ENCODE measurements around the gene AK4. TPM values are rescaled to one million over a fixed set of nuclear protein-coding genes. Genes with fewer than 3 reads are reported as not detected.

The AK4 gene
- total and polyA plus RNA-seq, 9 donors, result 1.7 to 25.6 (median 13.2) TPM

DNA sequence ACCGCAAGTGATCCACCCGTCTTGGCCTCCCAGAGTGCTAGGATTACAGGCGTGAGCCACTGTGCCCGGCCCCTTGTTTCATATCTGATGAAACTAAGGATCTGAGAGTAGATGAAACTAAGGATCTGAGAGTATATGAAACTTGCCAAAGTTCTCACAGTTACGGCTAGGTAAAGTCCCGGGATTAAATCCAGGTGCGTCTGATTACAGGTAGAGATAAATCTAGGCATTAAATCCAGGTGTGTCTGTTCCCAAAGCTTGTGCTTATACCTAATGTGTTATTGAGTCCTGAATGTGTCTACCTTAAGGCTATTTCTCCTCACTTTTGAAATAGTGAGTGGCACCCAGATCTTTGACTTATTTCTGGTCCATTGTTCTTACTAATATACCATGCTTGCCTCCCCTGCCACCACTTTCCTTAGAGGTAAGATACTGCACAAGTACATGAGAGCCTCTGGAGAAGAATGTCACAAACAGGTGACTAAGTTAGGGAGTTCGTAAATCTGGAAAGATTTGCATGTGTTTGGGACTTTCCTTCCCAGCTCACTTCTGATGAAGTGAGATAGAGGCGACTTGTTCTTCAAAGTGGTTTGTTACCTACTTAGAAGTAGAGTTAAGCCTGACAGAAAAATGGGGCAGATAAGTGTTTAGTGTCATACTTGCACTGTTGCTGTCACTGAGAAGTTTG lies 66.5 kb downstream of the AK4 start:
- no peaks in the 10 kb centered on the region for H3K36me3 ChIP-seq
- no peak for TF ChIP-seq EP300 (IDR thresholded peaks at IDR 0.05)
- TF ChIP-seq, protein P1, sequence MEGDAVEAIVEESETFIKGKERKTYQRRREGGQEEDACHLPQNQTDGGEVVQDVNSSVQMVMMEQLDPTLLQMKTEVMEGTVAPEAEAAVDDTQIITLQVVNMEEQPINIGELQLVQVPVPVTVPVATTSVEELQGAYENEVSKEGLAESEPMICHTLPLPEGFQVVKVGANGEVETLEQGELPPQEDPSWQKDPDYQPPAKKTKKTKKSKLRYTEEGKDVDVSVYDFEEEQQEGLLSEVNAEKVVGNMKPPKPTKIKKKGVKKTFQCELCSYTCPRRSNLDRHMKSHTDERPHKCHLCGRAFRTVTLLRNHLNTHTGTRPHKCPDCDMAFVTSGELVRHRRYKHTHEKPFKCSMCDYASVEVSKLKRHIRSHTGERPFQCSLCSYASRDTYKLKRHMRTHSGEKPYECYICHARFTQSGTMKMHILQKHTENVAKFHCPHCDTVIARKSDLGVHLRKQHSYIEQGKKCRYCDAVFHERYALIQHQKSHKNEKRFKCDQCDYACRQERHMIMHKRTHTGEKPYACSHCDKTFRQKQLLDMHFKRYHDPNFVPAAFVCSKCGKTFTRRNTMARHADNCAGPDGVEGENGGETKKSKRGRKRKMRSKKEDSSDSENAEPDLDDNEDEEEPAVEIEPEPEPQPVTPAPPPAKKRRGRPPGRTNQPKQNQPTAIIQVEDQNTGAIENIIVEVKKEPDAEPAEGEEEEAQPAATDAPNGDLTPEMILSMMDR (IDR thresholded peaks at IDR 0.05), result no peak
- TF ChIP-seq POLR2A (IDR thresholded peaks at IDR 0.05), result no peak
- H3K9me3 ChIP-seq, result no peaks in the 10 kb centered on the region
- no peaks in the 10 kb centered on the region for H3K27me3 ChIP-seq
- no peak overlapping the region for H3K4me3 ChIP-seq
- no peak for DNase-seq
- no peaks in the 10 kb centered on the region for H3K4me1 ChIP-seq (ENCODE audit: insufficient read depth)
- 92 to 94% (median 92%) methylated on average over 9 of the region's 9 CpGs for WGBS, 3 donors
- intact Hi-C loops (cut with DNase I), result loop anchor here in 3 of 4 donors (5.0 to 10.0 kb wide), 3 partner anchors 370 to 480 kb away; no protein-coding TSS in a partner anchor
- no peak overlapping the region for H3K27ac ChIP-seq

DNA sequence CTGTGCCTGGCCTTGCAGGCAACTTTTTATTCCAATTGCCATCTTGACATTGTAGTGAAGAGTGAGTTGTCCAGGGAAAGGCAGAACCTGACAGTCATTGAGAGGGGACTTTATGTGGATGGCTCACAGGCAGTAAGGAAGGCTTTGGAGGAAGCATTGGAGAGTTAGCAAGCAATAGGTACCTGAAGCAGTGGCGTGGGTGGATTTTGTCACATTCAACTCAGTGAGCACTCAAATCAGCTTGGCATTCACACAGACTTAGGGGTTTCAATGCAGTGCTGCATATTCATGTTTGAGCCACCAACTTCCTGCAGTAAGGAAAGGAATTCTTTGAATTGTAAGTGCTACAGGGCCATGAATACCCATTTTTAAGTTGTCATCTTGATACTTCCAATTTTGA lies 69.0 kb downstream of the AK4 start:
- Histone ChIP-seq H3K4me3 (no peak overlapping the region), H3K9me3 (no peaks in the 10 kb centered on the region), H3K4me1 (ENCODE audit: insufficient read depth) (no peaks in the 10 kb centered on the region), H3K27ac (no peak overlapping the region), H3K27me3 (no peaks in the 10 kb centered on the region), H3K36me3 (no peaks in the 10 kb centered on the region)
- TF ChIP-seq EP300 (IDR thresholded peaks at IDR 0.05), result no peak
- TF ChIP-seq POLR2A (IDR thresholded peaks at IDR 0.05), result no peak
- TF ChIP-seq, protein P1 (IDR thresholded peaks at IDR 0.05), result no peak
- intact Hi-C loops (cut with DNase I), result loop anchor here in 3 of 4 donors (5.0 to 10.0 kb wide), 3 partner anchors 372 to 478 kb away; no protein-coding TSS in a partner anchor
- WGBS, 3 donors, result 90 to 96% (median 91%) methylated on average over 1 of the region's 1 CpG
- DNase-seq, result no peak

DNA sequence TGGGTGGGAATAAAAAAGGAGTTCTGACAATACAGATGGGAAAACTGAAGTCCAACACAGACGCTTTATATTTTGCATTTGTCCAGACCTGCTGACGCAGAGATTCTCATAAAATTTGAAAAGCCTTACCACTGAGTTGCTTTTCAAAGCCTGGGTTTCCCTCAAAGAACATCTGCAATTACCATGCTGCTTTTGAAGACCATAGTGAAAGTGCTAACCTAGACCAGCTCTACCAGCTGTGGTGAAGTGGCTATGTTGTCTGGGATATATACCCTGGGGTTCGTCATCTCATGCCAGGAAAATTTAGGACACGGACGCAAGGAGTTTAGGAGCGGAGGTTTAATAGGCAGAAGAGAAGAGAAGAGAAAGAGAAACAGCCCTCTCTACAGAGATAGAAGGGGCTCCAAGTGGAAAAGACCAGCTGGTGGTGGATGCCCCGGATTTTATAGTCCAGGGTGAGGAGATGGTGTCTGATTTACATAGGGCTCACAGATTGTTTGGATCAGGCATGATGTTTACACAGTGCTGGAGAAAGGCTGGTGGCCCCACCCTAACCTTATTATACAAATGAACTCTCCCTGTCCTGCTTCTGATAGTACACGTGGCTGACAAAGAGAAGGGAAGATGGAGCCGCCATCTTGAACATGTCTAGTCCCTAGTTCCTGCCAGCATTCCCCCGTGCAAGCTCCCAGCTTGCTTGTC lies 73.8 kb downstream of the AK4 start:
- Histone ChIP-seq H3K4me1 (ENCODE audit: insufficient read depth) (no peaks in the 10 kb centered on the region), H3K4me3 (no peak overlapping the region), H3K27me3 (no peaks in the 10 kb centered on the region), H3K36me3 (no peaks in the 10 kb centered on the region), H3K27ac (no peak overlapping the region), H3K9me3 (no peaks in the 10 kb centered on the region)
- intact Hi-C loops (cut with DNase I), result no loop called here
- 75 to 85% (median 80%) methylated on average over 10 of the region's 10 CpGs for WGBS, 3 donors
- TF ChIP-seq POLR2A (IDR thresholded peaks at IDR 0.05) (no peak), EP300 (IDR thresholded peaks at IDR 0.05) (no peak)
- TF ChIP-seq, protein P1 (IDR thresholded peaks at IDR 0.05), result no peak
- DNase-seq, result no peak

DNA sequence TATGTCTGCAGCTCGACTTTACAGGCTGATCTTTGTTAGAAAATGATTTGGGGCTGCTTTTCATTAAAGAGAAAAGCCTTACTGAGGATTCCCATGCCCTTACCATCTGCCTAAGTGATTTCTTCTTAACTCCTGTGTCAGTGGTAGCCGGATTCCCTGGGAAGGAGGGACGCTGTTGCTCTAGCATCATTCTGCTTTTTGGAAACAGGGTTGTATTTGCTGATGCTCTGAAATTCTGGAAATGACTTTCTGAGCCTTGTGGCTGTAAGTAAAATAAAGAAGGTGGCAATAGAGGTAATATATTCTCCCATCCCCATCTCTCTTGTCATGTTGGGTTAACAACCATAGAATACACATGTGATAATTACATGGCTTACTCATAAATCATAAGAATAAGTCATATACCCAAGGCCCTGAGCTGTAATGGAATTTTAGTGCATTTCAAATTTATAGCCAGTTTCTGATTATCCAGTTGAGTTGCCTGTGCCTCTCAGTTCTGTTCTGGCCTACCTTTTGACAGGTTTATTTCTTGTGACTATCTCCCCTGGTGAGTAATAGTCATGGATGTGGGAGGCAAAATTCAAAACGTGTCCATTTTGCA lies 74.4 kb downstream of the AK4 start:
- no peaks in the 10 kb centered on the region for H3K9me3 ChIP-seq
- TF ChIP-seq POLR2A (IDR thresholded peaks at IDR 0.05) (no peak), EP300 (IDR thresholded peaks at IDR 0.05) (no peak)
- TF ChIP-seq, protein P1 (IDR thresholded peaks at IDR 0.05), result no peak
- no peaks in the 10 kb centered on the region for H3K36me3 ChIP-seq
- no peak overlapping the region for H3K27ac ChIP-seq
- no peaks in the 10 kb centered on the region for H3K27me3 ChIP-seq
- no peaks in the 10 kb centered on the region for H3K4me1 ChIP-seq (ENCODE audit: insufficient read depth)
- 71 to 85% (median 72%) methylated on average over 4 of the region's 4 CpGs for WGBS, 3 donors
- no peak overlapping the region for H3K4me3 ChIP-seq
- DNase-seq, result no peak
- intact Hi-C loops (cut with DNase I), result no loop called here

Measured in ovary (tissue), 9 donors.